Activated T-helper 9 cell treated with anti-CD3 and anti-CD28 coated beads, Interleukin-2, amount 50 U/mL, for 16 hours (primary cell): ENCODE results near the gene UNCX.

Source experiments
- DNase-seq: peaks from one replicate; pipeline ENCODE4 v3.0.0-alpha.2; 2020; ENCODE audit warnings: low read depth

The UNCX gene

GRCh38 chr7:1218541-1219165, 14.0 kb upstream of the UNCX start:
- no peak for DNase-seq

GRCh38 chr7:1219498-1219897, 13.2 kb upstream of the UNCX start:
- DNase-seq: no peak

GRCh38 chr7:1220000-1220726, 12.5 kb upstream of the UNCX start:
- DNase-seq: no peak

GRCh38 chr7:1220977-1221745, 11.5 kb upstream of the UNCX start:
- no peak for DNase-seq

- no peak for DNase-seq
Observed at GRCh38 chr7:1223196-1223981, 9.3 kb upstream of the UNCX start.

GRCh38 chr7:1224086-1224716, 8.5 kb upstream of the UNCX start:
- no peak for DNase-seq

GRCh38 chr7:1225030-1225429, 7.6 kb upstream of the UNCX start:
- DNase-seq: no peak

GRCh38 chr7:1225441-1226185, 7.1 kb upstream of the UNCX start:
- DNase-seq: peak; percentile 20

- DNase-seq: no peak
Observed at GRCh38 chr7:1226186-1226901, 6.3 kb upstream of the UNCX start.

GRCh38 chr7:1227071-1227804, 5.4 kb upstream of the UNCX start:
- DNase-seq: no peak

GRCh38 chr7:1227814-1228544, 4.7 kb upstream of the UNCX start:
- DNase-seq: no peak

- no peak for DNase-seq
Observed at GRCh38 chr7:1228545-1229201, 4.0 kb upstream of the UNCX start.

GRCh38 chr7:1229202-1229947, 3.3 kb upstream of the UNCX start:
- no peak for DNase-seq

- DNase-seq: no peak
Observed at GRCh38 chr7:1229956-1230355, 2.7 kb upstream of the UNCX start.

- DNase-seq: no peak
Observed at GRCh38 chr7:1230411-1231213, 2.1 kb upstream of the UNCX start.

- no peak for DNase-seq
Observed at GRCh38 chr7:1231214-1232102, 1.2 kb upstream of the UNCX start.
